Erythroblast (primary cell): ENCODE measurements around the gene ZFP82.

Experiments used
- GATA1 ChIP-seq: IDR thresholded peaks from 2 replicates; pipeline ENCODE4 v1.6.1; 2011; ENCODE audit warnings: low read depth, mild to moderate bottlenecking, control low read depth, low read length, moderate library complexity
- POLR2A ChIP-seq: IDR thresholded peaks from 2 replicates; pipeline ENCODE4 v1.6.1; 2011; ENCODE audit warnings: mild to moderate bottlenecking, low read length

DNA sequence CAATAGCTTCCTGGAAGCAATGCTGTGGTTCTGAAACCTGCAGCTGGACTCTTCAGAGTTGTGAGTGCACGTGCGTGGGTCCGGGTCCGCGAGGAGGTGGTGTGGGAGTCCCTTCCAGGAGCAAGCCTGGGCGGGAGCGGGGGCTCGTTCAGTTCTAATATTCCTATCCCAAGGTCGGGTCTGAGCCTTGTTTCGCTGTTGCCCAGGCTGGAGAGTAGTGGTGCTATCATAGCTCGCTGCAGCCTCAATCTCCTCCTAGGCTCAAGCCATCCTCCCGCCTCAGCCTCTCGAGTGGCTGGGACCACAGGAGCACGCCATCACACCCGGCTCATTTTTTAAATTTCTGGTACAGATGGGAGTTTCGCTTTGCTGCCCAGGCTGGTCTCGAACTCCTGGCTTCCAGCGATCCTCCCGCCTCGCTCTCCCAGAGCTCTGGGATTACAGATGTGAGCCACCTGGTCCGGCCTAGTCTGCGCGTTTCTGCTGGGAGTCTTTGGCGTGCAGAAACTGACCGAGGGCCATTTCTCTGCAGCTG is 625 bp downstream of the ZFP82 start:
- TF ChIP-seq POLR2A, result no peak
- no peak for TF ChIP-seq GATA1
